H1 (cell line): Measurements from ENCODE around the gene RNF215. TPM values are rescaled to one million over a fixed set of nuclear protein-coding genes. Genes with fewer than 3 reads are reported as not detected.

ENCODE experiments used
- CTCF ChIA-PET: fragments of 300-600 bp; sonication (Branson Sonifier 250); formaldehyde crosslinking; loops from one replicate; lab custom pipeline; 2021; ENCODE audit not compliant: partially characterized antibody; lab: Charles Lee
- POLR2A ChIA-PET: fragments of 300-600 bp; sonication (Branson Sonifier 250); formaldehyde crosslinking; loops from one replicate; lab custom pipeline; 2021; ENCODE audit warnings: inconsistent platforms; ENCODE audit not compliant: partially characterized antibody; lab: Charles Lee
- DNase-seq, 2 experiments: peaks; one replicate each; pipeline versions ENCODE4 v3.0.0 to v3.0.0-alpha.2; 2010 to 2022; ENCODE audit warnings: low spot score in 2 of 2, low read depth in 1 of 2, mixed read lengths in 1 of 2
- FAIRE-seq: peaks from 2 replicates; lab custom pipeline; 2011; peaks lifted over from hg19 to GRCh38; lab: Jason Lieb, UNC
- H2AFZ ChIP-seq: 2 replicates; pipeline ENCODE4 v1.8.1; 2012; ENCODE audit warnings: low read length, inconsistent platforms
- H2AK5ac ChIP-seq: 2 replicates; pipeline ENCODE4 v1.6.1; 2013; ENCODE audit warnings: low read depth, low read length
- H2BK120ac ChIP-seq: replicated peaks from 2 replicates; pipeline ENCODE3; 2013; ENCODE audit warnings: low read depth, low read length, inconsistent platforms
- H2BK12ac ChIP-seq: 2 replicates; pipeline ENCODE4 v1.6.1; 2013; ENCODE audit warnings: low read depth, low read length
- H2BK15ac ChIP-seq: 2 replicates; pipeline ENCODE4 v1.6.1; 2013; ENCODE audit warnings: low read length
- H2BK20ac ChIP-seq: 2 replicates; pipeline ENCODE4 v1.6.1; 2013; ENCODE audit warnings: low read length
- H2BK5ac ChIP-seq: 2 replicates; pipeline ENCODE4 v1.6.1; 2013; ENCODE audit warnings: low read depth, low read length
- H3K14ac ChIP-seq: 2 replicates; pipeline ENCODE4 v1.6.1; 2013; ENCODE audit warnings: inconsistent platforms; ENCODE audit not compliant: insufficient read length
- H3K18ac ChIP-seq: 2 replicates; pipeline ENCODE4 v1.6.1; 2013; ENCODE audit warnings: low read length; ENCODE audit errors: extremely low read depth
- H3K23ac ChIP-seq: 2 replicates; pipeline ENCODE4 v1.6.1; 2013; ENCODE audit warnings: inconsistent platforms; ENCODE audit not compliant: insufficient read length
- H3K23me2 ChIP-seq: 2 replicates; pipeline ENCODE4 v1.6.1; 2013; ENCODE audit warnings: low read depth, low read length
- H3K27ac ChIP-seq: 2 replicates; pipeline ENCODE4 v1.6.1; 2011; ENCODE audit warnings: low read depth, low read length, inconsistent platforms
- H3K27me3 ChIP-seq, 4 experiments: replicated peaks in 1 of 4; 1 replicate in 1 of 4; 2 replicates in 3 of 4; pipeline versions ENCODE4 v1.6.1 to v1.8.1; 2011 to 2013; ENCODE audit warnings: low read length in 3 of 4, mild to moderate bottlenecking in 3 of 4, inconsistent platforms in 2 of 4, mixed read lengths in 2 of 4, moderate library complexity in 1 of 4; ENCODE audit not compliant: control insufficient read depth in 3 of 4, insufficient read depth in 3 of 4; ENCODE audit errors: extremely low read depth in 1 of 4
- H3K36me3 ChIP-seq, 4 experiments: 2 replicates each; pipeline versions ENCODE4 v1.6.1 to v1.8.1; 2011 to 2013; ENCODE audit warnings: mild to moderate bottlenecking in 4 of 4, low read length in 3 of 4, moderate library complexity in 2 of 4, control low read depth in 1 of 4, inconsistent platforms in 1 of 4; ENCODE audit not compliant: insufficient read depth in 4 of 4, control insufficient read depth in 2 of 4
- H3K4ac ChIP-seq: replicated peaks from 2 replicates; pipeline ENCODE3; 2013; ENCODE audit warnings: low read length, low read depth, mixed read lengths, inconsistent platforms; ENCODE audit not compliant: insufficient read length
- H3K4me1 ChIP-seq, 4 experiments: replicated peaks in 1 of 4; 1 replicate in 1 of 4; 2 replicates in 3 of 4; pipeline versions ENCODE4 v1.6.1 to v1.8.1; 2011 to 2013; ENCODE audit warnings: low read length in 3 of 4, inconsistent platforms in 2 of 4, mixed read lengths in 1 of 4; ENCODE audit not compliant: insufficient read depth in 4 of 4, control insufficient read depth in 3 of 4
- H3K4me2 ChIP-seq, 2 experiments: 2 replicates each; pipeline versions ENCODE4 v1.6.1 to v1.8.1; 2011 to 2013; ENCODE audit warnings: low read depth in 2 of 2, low read length in 2 of 2, control low read depth in 1 of 2, inconsistent platforms in 1 of 2, mild to moderate bottlenecking in 1 of 2; ENCODE audit not compliant: insufficient read depth in 1 of 2
- H3K4me3 ChIP-seq, 4 experiments: fragments of 200-600, 300-600 bp in 1 of 4; sonication (generic), shearing (Covaris generic), sonication (Bioruptor Twin) in 1 of 4; 2 replicates each; pipeline versions ENCODE4 v1.5.1 to v1.8.1; 2011 to 2016; ENCODE audit warnings: low read length in 4 of 4, low read depth in 3 of 4, control low read depth in 2 of 4, inconsistent platforms in 2 of 4, mild to moderate bottlenecking in 2 of 4, mixed read lengths in 1 of 4, moderate library complexity in 1 of 4; ENCODE audit not compliant: insufficient read depth in 2 of 4; ENCODE audit errors: extremely low read depth in 1 of 4
- H3K56ac ChIP-seq: replicated peaks from 2 replicates; pipeline ENCODE3; 2013; ENCODE audit warnings: low read depth, mild to moderate bottlenecking, mixed read lengths, low read length, inconsistent platforms; ENCODE audit not compliant: insufficient read length
- H3K79me1 ChIP-seq: 2 replicates; pipeline ENCODE4 v1.6.1; 2013; ENCODE audit warnings: low read depth, low read length, control low read depth
- H3K79me2 ChIP-seq, 2 experiments: 2 replicates each; pipeline versions ENCODE4 v1.6.1 to v1.8.1; 2012 to 2013; ENCODE audit warnings: low read length in 2 of 2, mild to moderate bottlenecking in 2 of 2, inconsistent platforms in 1 of 2; ENCODE audit not compliant: insufficient read depth in 2 of 2, control insufficient read depth in 1 of 2
- H3K9ac ChIP-seq, 4 experiments: replicated peaks in 1 of 4; 1 replicate in 1 of 4; 2 replicates in 3 of 4; pipeline versions ENCODE4 v1.6.1 to v1.8.1; 2011 to 2013; ENCODE audit warnings: low read depth in 3 of 4, low read length in 3 of 4, control low read depth in 2 of 4, mild to moderate bottlenecking in 2 of 4, moderate library complexity in 2 of 4, inconsistent platforms in 1 of 4; ENCODE audit errors: extremely low read depth in 1 of 4
- H3K9me3 ChIP-seq, 2 experiments: 2 replicates each; pipeline versions ENCODE4 v1.6.1 to v1.8.1; 2012 to 2013; ENCODE audit warnings: mild to moderate bottlenecking in 2 of 2, moderate library complexity in 2 of 2, control low read depth in 1 of 2, inconsistent platforms in 1 of 2, low read depth in 1 of 2, low read length in 1 of 2, mixed read lengths in 1 of 2; ENCODE audit not compliant: insufficient read depth in 2 of 2
- H4K20me1 ChIP-seq, 2 experiments: replicated peaks in 1 of 2; 2 replicates each; pipeline versions ENCODE3 to v1.8.1; 2011 to 2013; ENCODE audit warnings: inconsistent platforms in 2 of 2, low read length in 2 of 2, mild to moderate bottlenecking in 1 of 2; ENCODE audit not compliant: insufficient read depth in 2 of 2, control insufficient read depth in 1 of 2
- H4K5ac ChIP-seq: 2 replicates; pipeline ENCODE4 v1.6.1; 2013; ENCODE audit warnings: low read length, low read depth, mixed read lengths, inconsistent platforms; ENCODE audit not compliant: insufficient read length
- H4K8ac ChIP-seq: 2 replicates; pipeline ENCODE4 v1.8.0; 2013; ENCODE audit warnings: mild to moderate bottlenecking, moderate library complexity, low read length, inconsistent platforms; ENCODE audit not compliant: insufficient read depth; ENCODE audit errors: extremely low read depth
- H4K91ac ChIP-seq: replicated peaks from 2 replicates; pipeline ENCODE3; 2013; ENCODE audit warnings: low read length, mixed read lengths, inconsistent platforms; ENCODE audit not compliant: insufficient read length
- ASH2L ChIP-seq: fragments of 200-600, 300-600 bp; sonication (generic); IDR thresholded peaks from one replicate; pipeline ENCODE4 v1.7.1; 2017; ENCODE audit warnings: low read length
- CBX8 ChIP-seq: fragments of 300-800, 300-1000 bp; sonication (generic); IDR thresholded peaks from 2 replicates; pipeline ENCODE4 v1.7.1; 2016; ENCODE audit warnings: low read depth, low read length, borderline replicate concordance
- KDM4A ChIP-seq: IDR thresholded peaks from one replicate; pipeline ENCODE4 v1.7.1; 2012; ENCODE audit warnings: low read depth, mild to moderate bottlenecking, moderate library complexity, low read length, inconsistent platforms; ENCODE audit not compliant: severe bottlenecking
- MAFK ChIP-seq: IDR thresholded peaks from 2 replicates; pipeline ENCODE4 v1.6.1; 2012; ENCODE audit warnings: low read depth, mild to moderate bottlenecking, improper control_type of control experiment, low read length
- PHF8 ChIP-seq: fragments of 200-600 bp; sonication (generic); conservative IDR thresholded peaks from 2 replicates; pipeline ENCODE4 v1.7.1; 2012; ENCODE audit warnings: low read depth, mild to moderate bottlenecking, inconsistent platforms, low read length, moderate library complexity
- WGBS, 2 experiments: shearing (Covaris generic) in 1 of 2; methylation state at CpG; one replicate each; pipeline versions ENCODE4 v1.1.6 to v1.1.7; 2013 to 2015; ENCODE audit warnings: low lambda C conversion rate in 2 of 2, mixed read lengths in 2 of 2, inconsistent platforms in 1 of 2, low coverage in 1 of 2, missing lambda C conversion rate in 1 of 2; ENCODE audit not compliant: insufficient replicate concordance in 2 of 2, insufficient coverage in 1 of 2, insufficient read length in 1 of 2; ENCODE audit errors: extremely low coverage in 1 of 2, missing lambda C conversion rate in 1 of 2; 5-methylcytosine and 5-hydroxymethylcytosine counted together
- polyA plus RNA-seq, 7 experiments: library from polyadenylated mRNA; depleted of rRNA in 3 of 7; stranded (reverse) in 5 of 7; unstranded in 2 of 7; fragments of >200 nt in 5 of 7; fragments of 200-250 nt in 2 of 7; gene quantifications; 1 replicate in 5 of 7; 2 replicates in 1 of 7; 4 replicates in 1 of 7; pipeline versions ENCODE4 v1.2.1 to v1.2.3, GENCODE V29; 2011 to 2013; ENCODE audit warnings: missing spikeins in 2 of 7, mixed read lengths in 2 of 7
- total RNA-seq: library from RNA; stranded (reverse); fragmentation: NEBNext Ultra II Directional; extraction: Animal tissue kit (Norgen Biotek cat#: 25700); gene quantifications from 2 replicates; pipeline ENCODE4 v1.2.1, GENCODE V29; 2021
- TF ChIP-seq, protein P1 (sequence below): IDR thresholded peaks from 2 replicates; pipeline ENCODE4 v1.6.1; 2012; ENCODE audit warnings: inconsistent platforms

RNF215 gene
- total and polyA plus RNA-seq, 2 of the 8 experiments (the other 6 are each of a cell fraction or from before 2014, with no cell fraction given): 13.1 to 19.0 TPM

DNA sequence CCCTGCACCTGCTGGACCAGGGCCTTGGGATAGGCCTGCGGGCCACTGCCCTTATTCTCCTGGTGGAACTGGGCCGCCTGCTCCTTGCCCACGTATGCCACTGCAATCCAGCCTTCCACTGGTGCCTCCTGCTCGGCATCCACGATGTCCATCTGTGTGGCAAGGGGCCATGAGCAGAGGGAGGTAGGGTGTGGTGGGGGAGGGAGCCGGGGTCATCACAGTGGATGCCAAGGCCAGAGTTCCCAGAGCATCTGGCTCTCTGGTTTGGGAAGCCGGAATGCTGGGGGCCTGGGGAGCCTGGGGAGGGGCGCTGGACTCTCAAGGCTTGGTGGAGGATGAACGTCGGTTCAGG lies 627 bp downstream of the RNF215 start:
- Histone ChIP-seq H3K56ac (peak overlapping the region; percentile 30), H2AK5ac (peak overlapping the region; percentile 82; the same call in 1 of the 2 replicates), H3K27me3 (no peaks in the 10 kb centered on the region), H3K18ac (no peak overlapping the region; the same call in 1 of the 2 replicates), H3K14ac (no peak overlapping the region), H4K8ac (peak overlapping the region; percentile 75; the same call in 1 of the 2 replicates), H3K4me3 (peak overlapping the region; percentile 42 to 66 (median 54)), H3K4me2 (peak overlapping the region; percentile 87 to 88), H3K23me2 (peaks cover 4% of the 10 kb centered on the region; the same call in 1 of the 2 replicates), H3K9me3 (peaks cover 9% of the 10 kb centered on the region in 2 experiments), H3K79me1 (no peaks in the 10 kb centered on the region), H3K23ac (no peak overlapping the region), H3K79me2 (no peaks in the 10 kb centered on the region; a peak in 1 of 4 replicates), H3K36me3 (no peaks in the 10 kb centered on the region; a peak in 1 of 8 replicates), H3K27ac (no peak overlapping the region), H2BK5ac (no peak overlapping the region)
- POLR2A ChIA-PET: interaction anchor here (0.8 to 2.8 kb wide), 3 partner anchors 11 to 51 kb away, joined by 3 to 10 read pairs (median 3); partner anchors contain the start of genes CCDC157 and SF3A1
- TF ChIP-seq ASH2L: no peak
- no peak for TF ChIP-seq MAFK
- no peak for TF ChIP-seq PHF8
- TF ChIP-seq, protein P1, sequence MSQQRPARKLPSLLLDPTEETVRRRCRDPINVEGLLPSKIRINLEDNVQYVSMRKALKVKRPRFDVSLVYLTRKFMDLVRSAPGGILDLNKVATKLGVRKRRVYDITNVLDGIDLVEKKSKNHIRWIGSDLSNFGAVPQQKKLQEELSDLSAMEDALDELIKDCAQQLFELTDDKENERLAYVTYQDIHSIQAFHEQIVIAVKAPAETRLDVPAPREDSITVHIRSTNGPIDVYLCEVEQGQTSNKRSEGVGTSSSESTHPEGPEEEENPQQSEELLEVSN: no peak
- no peak for TF ChIP-seq KDM4A
- no peak for TF ChIP-seq CBX8
- TF ChIP-seq, all 59 proteins: peak for 0
- H2BK20ac ChIP-seq: no peak overlapping the region
- CTCF ChIA-PET: interaction anchor here (0.7 to 6.1 kb wide), 8 partner anchors 11 to 123 kb away, joined by 3 to 28 read pairs (median 3); no protein-coding TSS in a partner anchor
- H3K4ac ChIP-seq: peak overlapping the region; percentile 72
- no peak overlapping the region for H2BK120ac ChIP-seq
- H2AFZ ChIP-seq: no peak overlapping the region
- peaks cover 0 to 2% of the 10 kb centered on the region in 2 experiments for H4K20me1 ChIP-seq
- DNase-seq (no peak), FAIRE-seq (no peak)
- H4K91ac ChIP-seq: peak overlapping the region; percentile 91
- H3K9ac ChIP-seq: peak overlapping the region in 1 of 4 experiments; percentile 34; a peak in 3 of 7 replicates
- 0 out of 2 replicates have a peak overlapping the region, but pooled peaks have one; percentile 39 for H2BK12ac ChIP-seq
- WGBS, 2 experiments: 39% methylated on average over 9 of the region's 10 CpGs; no CpG with 5 or more reads in 1 of the 2 experiments
- H2BK15ac ChIP-seq: no peak overlapping the region
- H4K5ac ChIP-seq: peak overlapping the region; percentile 68
- H3K4me1 ChIP-seq: peaks cover 0 to 7% (median 2%) of the 10 kb centered on the region in 4 experiments; a peak in 4 of 7 replicates
